PFSK-1 (cell line): Measurements from ENCODE around the gene PPM1D.

Source experiments
- FOXP2 ChIP-seq: optimal IDR thresholded peaks from 2 replicates; pipeline ENCODE3; 2011; ENCODE audit warnings: borderline replicate concordance, control low read depth, inconsistent platforms; ENCODE audit not compliant: insufficient read depth; ENCODE audit errors: extremely low read length, extremely low read depth
- REST ChIP-seq, 2 experiments: IDR thresholded peaks; 2 replicates each; pipeline versions ENCODE4 v1.6.1 to v1.8.0; 2011 to 2012; ENCODE audit warnings: low read depth in 2 of 2, low read length in 2 of 2, control low read depth in 1 of 2, inconsistent platforms in 1 of 2, mild to moderate bottlenecking in 1 of 2, moderate library complexity in 1 of 2; ENCODE audit not compliant: insufficient read depth in 1 of 2
- TAF1 ChIP-seq: IDR thresholded peaks from 2 replicates; pipeline ENCODE4 v1.6.1; 2012; ENCODE audit warnings: low read length, control low read depth, borderline replicate concordance; ENCODE audit not compliant: insufficient read depth

DNA sequence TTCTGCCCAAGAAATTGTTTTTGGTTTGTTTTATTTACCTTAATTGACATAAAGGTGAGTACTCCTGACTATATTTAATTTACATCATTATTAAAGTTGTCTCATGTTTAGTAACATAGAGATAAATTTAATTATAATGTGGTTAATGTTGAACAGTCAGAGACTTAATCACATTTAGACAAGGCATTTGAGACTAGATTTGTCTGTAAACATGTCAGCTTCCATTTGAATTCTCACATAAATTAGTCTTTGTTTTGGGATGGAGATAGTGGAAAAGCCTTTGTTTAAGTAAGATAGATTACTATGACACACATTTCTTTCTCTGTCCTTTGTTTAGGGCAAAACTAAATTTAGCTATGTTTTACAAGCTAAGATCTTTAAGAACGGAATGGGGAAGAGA, 59.2 kb downstream of the PPM1D start:
- TF ChIP-seq FOXP2, result no peak
- TF ChIP-seq TAF1, result no peak
- no peak for TF ChIP-seq REST (IDR thresholded peaks at IDR 0.05; ENCODE audit: insufficient read depth in 1 of 2, low read depth in 2 of 2, low read length in 2 of 2)
